Activated CD4-positive, CD25-positive, alpha-beta regulatory T cell (primary cell): ENCODE results near the gene OR51A7.
"Not testable (repeated sequence)": the region's sequence is repeated elsewhere in the genome, so short reads cannot be mapped to it uniquely, and the experiment has no call there.

Experiments
- DNase-seq, 4 experiments: peaks; one replicate each; lab custom pipeline; 2025; lab: John Stamatoyannopoulos, UW

Gene OR51A7

GRCh38 chr11:4903484-4903883, at the start of gene OR51A7:
OR51A7 (plus strand) TSS chr11:4903783; CDS start chr11:4907370, 3,587 bp downstream.
- no peak for DNase-seq

- DNase-seq: not testable (repeated sequence)
These were observed 49.3 kb upstream of the OR51A7 start for GRCh38 chr11:4854286-4854685.

- no peak for DNase-seq
These were observed 40.9 kb upstream of the OR51A7 start for GRCh38 chr11:4862447-4863236.

GRCh38 chr11:4863876-4864275, 39.7 kb upstream of the OR51A7 start:
- DNase-seq: no peak

- DNase-seq: no peak
These were observed 37.7 kb upstream of the OR51A7 start for GRCh38 chr11:4865855-4866254.

GRCh38 chr11:4881188-4881587, 22.4 kb upstream of the OR51A7 start:
- no peak for DNase-seq

- no peak for DNase-seq
These were observed 21.6 kb upstream of the OR51A7 start, which contains the start of gene OR51T1 for GRCh38 chr11:4881860-4882500. OR51T1 (plus strand) TSS chr11:4881900; CDS start chr11:4881900, 0 bp downstream.

- DNase-seq: no peak
These were observed 21.0 kb upstream of the OR51A7 start for GRCh38 chr11:4882543-4882942.

GRCh38 chr11:4884361-4884760, 19.2 kb upstream of the OR51A7 start:
- DNase-seq: no peak

- no peak for DNase-seq
These were observed 17.4 kb upstream of the OR51A7 start for GRCh38 chr11:4886186-4886585.

GRCh38 chr11:4887591-4887990, 16.0 kb upstream of the OR51A7 start:
- no peak for DNase-seq

- DNase-seq: no peak
These were observed 13.3 kb upstream of the OR51A7 start for GRCh38 chr11:4890279-4890678.

- DNase-seq: no peak
These were observed 11.5 kb upstream of the OR51A7 start for GRCh38 chr11:4891996-4892640.

- no peak for DNase-seq
These were observed 13.0 kb downstream of the OR51A7 start for GRCh38 chr11:4916581-4916980.

GRCh38 chr11:4919250-4919649, 15.7 kb downstream of the OR51A7 start, which contains the start of gene OR51G2:
OR51G2 (minus strand) TSS chr11:4919350; CDS start chr11:4915663, 3,687 bp downstream.
- DNase-seq: no peak

- DNase-seq: no peak
These were observed 18.2 kb downstream of the OR51A7 start for GRCh38 chr11:4921796-4922195.

GRCh38 chr11:4922304-4922703, 18.7 kb downstream of the OR51A7 start:
- DNase-seq: no peak

- no peak for DNase-seq
These were observed 20.7 kb downstream of the OR51A7 start, which contains the start of gene OR51G1 for GRCh38 chr11:4924239-4924638. OR51G1 (minus strand) TSS chr11:4924339; CDS start chr11:4924339, 0 bp downstream.

GRCh38 chr11:4926608-4927007, 23.0 kb downstream of the OR51A7 start:
- DNase-seq: no peak

GRCh38 chr11:4932751-4933150, 29.2 kb downstream of the OR51A7 start:
- DNase-seq: no peak

GRCh38 chr11:4936745-4937144, 33.2 kb downstream of the OR51A7 start:
- DNase-seq: no peak

- DNase-seq: no peak
These were observed 43.9 kb downstream of the OR51A7 start, which contains the start of gene OR51A4 for GRCh38 chr11:4947505-4947904. OR51A4 (minus strand) TSS chr11:4947605; CDS start chr11:4947100, 505 bp downstream.
